ENCODE data around the gene FXR2.

DNA sequence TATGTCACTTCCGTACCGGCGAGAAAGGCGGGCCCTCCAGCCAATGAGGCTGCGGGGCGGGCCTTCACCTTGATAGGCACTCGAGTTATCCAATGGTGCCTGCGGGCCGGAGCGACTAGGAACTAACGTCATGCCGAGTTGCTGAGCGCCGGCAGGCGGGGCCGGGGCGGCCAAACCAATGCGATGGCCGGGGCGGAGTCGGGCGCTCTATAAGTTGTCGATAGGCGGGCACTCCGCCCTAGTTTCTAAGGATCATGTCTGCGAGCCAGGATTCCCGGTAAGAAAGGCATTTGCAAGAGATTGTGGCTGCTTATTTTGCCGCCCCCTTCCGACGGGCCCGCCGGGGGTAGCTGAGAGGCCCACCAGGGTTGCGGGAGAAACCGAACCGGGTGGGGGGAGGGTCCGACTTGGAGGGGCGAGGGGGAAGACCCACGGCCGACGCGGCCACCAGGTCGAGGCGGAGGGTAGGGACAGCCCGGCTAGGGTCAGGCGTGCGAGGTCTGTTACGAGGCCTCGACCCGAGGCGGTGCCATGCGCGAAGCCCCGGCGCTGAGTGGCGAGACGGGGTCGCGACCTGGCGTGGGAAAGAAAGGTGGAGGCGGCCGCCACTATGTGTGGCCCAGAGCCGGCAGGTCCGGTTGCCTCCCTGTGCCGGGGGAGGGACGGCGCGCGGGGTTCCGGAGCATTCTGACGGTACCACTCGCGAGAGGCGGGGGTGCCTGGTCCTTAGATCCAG is 41.9 kb downstream of the FXR2 start:
- peak; percentile 99 for TF ChIP-seq POLR2A (IDR thresholded peaks at IDR 0.05; ENCODE audit: low read length)
- no peak for TF ChIP-seq GATA1 (IDR thresholded peaks at IDR 0.05; ENCODE audit: low read depth, low read length)

All from erythroblast (primary cell).